Muscle of leg (tissue), 11 donors: ENCODE results near the gene NRG3. TPM values are rescaled to one million over a fixed set of nuclear protein-coding genes. Genes with fewer than 3 reads are reported as not detected.

Source experiments
- DNase-seq: peaks from one replicate; pipeline ENCODE4 v3.0.0; 2013
- H3K27ac ChIP-seq: one replicate; pipeline ENCODE4 v1.5.1; 2013; ENCODE audit warnings: mild to moderate bottlenecking, low read length, control low read depth
- H3K27me3 ChIP-seq: one replicate; pipeline ENCODE4 v1.6.1; 2013; ENCODE audit warnings: low read length; ENCODE audit not compliant: control insufficient read depth, insufficient read depth
- H3K36me3 ChIP-seq: one replicate; pipeline ENCODE4 v1.6.1; 2013; ENCODE audit warnings: low read length; ENCODE audit not compliant: control insufficient read depth, insufficient read depth
- H3K4me1 ChIP-seq: one replicate; pipeline ENCODE4 v1.6.1; 2013; ENCODE audit warnings: low read length; ENCODE audit not compliant: control insufficient read depth, insufficient read depth
- H3K4me3 ChIP-seq: one replicate; pipeline ENCODE4 v1.5.1; 2013; ENCODE audit warnings: low read length, control low read depth
- H3K9me3 ChIP-seq: replicated peaks from 2 replicates; pipeline ENCODE4 v1.6.1; 2013; ENCODE audit warnings: low read depth, low read length; ENCODE audit not compliant: control insufficient read depth
- WGBS: methylation state at CpG from one replicate; pipeline ENCODE4 v1.1.5; 2013; ENCODE audit warnings: missing lambda C conversion rate; ENCODE audit not compliant: insufficient coverage; 5-methylcytosine and 5-hydroxymethylcytosine counted together
- polyA plus RNA-seq, 8 donors: library from polyadenylated mRNA; unstranded; fragments of 120-200 nt; gene quantifications; one replicate each; pipeline versions ENCODE4 v1.2.1 to v1.2.3, GENCODE V29; 2013; ENCODE audit warnings: inconsistent platforms in 1 of 8, low replicate concordance in 1 of 8; ENCODE audit not compliant: insufficient read length in 8 of 8, insufficient read depth in 1 of 8
- total RNA-seq: library from RNA; stranded (reverse); fragments of 120-200 nt; gene quantifications from one replicate; pipeline ENCODE4 v1.2.4, GENCODE V29; 2013

The NRG3 gene
- total and polyA plus RNA-seq, 9 donors, result 0.04 to 0.60 (median 0.18) TPM

GRCh38 chr10:82144153-82144552 lies 269.2 kb downstream of the NRG3 start:
- no CpG with 5 or more reads among the region's 3 CpGs for WGBS
- Histone ChIP-seq H3K27me3 (no peaks in the 10 kb centered on the region), H3K9me3 (no peaks in the 10 kb centered on the region), H3K4me3 (no peak overlapping the region), H3K27ac (no peak overlapping the region), H3K36me3 (no peaks in the 10 kb centered on the region), H3K4me1 (no peaks in the 10 kb centered on the region)
- no peak for DNase-seq

DNA sequence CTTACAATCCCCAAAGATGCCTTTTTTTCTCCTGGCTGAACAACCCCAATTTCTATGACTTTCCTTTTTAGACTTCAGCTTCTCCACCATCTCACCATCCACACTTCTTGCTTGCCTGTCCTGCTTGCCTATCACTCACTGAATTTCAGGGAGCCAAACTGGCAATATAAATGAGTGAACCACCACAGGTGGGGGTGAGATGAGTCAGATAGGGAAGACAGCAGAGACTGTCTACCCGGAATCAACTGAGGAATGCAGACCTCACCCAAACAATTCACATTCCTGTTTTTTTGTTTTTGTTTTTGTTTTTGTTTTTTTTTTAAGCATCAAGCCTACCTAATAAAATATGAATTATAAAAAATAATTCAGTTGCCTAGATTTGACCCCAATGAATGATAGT lies 273.8 kb downstream of the NRG3 start:
- no peak for DNase-seq
- WGBS, result no CpG with 5 or more reads among the region's 1 CpG
- H3K27ac ChIP-seq, result no peak overlapping the region
- H3K36me3 ChIP-seq, result no peaks in the 10 kb centered on the region
- no peaks in the 10 kb centered on the region for H3K9me3 ChIP-seq
- H3K4me3 ChIP-seq, result no peak overlapping the region
- H3K27me3 ChIP-seq, result no peaks in the 10 kb centered on the region
- peaks cover 6% of the 10 kb centered on the region for H3K4me1 ChIP-seq

- Histone ChIP-seq H3K36me3 (no peaks in the 10 kb centered on the region), H3K4me1 (peaks cover 6% of the 10 kb centered on the region), H3K27ac (no peak overlapping the region), H3K4me3 (no peak overlapping the region), H3K9me3 (no peaks in the 10 kb centered on the region), H3K27me3 (no peaks in the 10 kb centered on the region)
- WGBS, result no CpG with 5 or more reads among the region's 4 CpGs
- peak; percentile 7 for DNase-seq
Measured at GRCh38 chr10:82149674-82150073, 274.7 kb downstream of the NRG3 start.

DNA sequence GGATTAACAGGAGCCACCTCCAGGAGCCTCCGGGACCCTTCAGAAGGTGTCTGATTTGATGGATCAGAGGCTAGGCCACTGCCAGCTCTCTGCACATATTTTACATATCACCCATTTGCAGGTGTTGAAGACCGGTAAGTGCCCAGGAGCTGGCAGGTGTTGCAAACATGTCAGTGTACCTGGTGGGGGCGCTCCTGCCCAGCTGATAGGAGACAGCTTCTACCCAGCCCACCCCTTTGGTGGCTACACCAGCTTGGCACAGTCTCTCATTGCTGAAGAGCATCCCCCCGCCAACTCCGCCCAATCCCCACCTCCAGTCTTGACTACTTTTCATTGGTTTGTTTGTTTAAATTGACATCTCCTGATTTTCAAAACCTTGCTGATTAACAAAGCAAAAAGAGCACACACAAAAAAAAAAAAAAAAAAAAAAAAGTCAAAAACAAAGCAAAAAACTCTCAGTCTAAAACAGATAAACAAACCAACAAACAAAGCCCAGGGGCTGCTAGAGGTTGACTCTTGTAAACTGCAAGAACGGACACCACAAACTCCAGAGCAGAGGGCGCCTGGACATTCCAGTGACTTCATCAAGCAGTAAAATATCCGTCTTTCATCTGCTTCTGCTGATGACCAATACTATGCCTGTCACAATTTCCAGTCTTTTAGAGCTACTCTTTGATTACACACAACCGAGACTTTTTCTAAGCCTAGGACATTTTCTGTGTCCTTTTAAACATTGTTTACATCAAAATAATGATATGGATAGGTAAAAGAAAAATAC lies 275.3 kb downstream of the NRG3 start:
- H3K27ac ChIP-seq, result no peak overlapping the region
- no peaks in the 10 kb centered on the region for H3K9me3 ChIP-seq
- WGBS, result 23% methylated on average over 4 of the region's 9 CpGs
- H3K36me3 ChIP-seq, result no peaks in the 10 kb centered on the region
- H3K4me1 ChIP-seq, result peaks cover 6% of the 10 kb centered on the region
- peak; percentile 17 for DNase-seq
- no peak overlapping the region for H3K4me3 ChIP-seq
- no peaks in the 10 kb centered on the region for H3K27me3 ChIP-seq

DNA sequence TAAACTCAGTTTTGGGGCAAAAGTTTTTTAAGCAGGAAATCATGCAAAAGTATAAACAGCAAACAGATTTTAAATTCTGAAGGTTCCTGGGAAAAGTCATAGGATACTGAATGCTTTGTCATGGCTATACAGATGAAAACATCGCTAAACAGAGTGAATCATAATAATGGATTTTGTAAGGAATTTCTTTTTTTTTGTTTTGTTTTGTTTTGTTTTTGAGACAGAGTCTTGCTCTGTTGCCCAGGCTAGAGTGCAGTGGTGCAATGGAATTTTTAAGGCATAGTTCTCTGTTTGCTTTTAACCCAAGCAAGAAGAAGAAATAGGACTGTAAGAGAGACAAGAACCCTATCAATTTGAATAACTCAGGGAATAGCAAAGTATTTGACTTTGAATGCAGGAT lies 285.3 kb downstream of the NRG3 start:
- H3K27me3 ChIP-seq, result no peaks in the 10 kb centered on the region
- WGBS, result 100% methylated on average over 1 of the region's 1 CpG
- no peaks in the 10 kb centered on the region for H3K9me3 ChIP-seq
- H3K4me1 ChIP-seq, result no peaks in the 10 kb centered on the region
- no peak overlapping the region for H3K4me3 ChIP-seq
- no peaks in the 10 kb centered on the region for H3K36me3 ChIP-seq
- no peak for DNase-seq
- no peak overlapping the region for H3K27ac ChIP-seq

DNA sequence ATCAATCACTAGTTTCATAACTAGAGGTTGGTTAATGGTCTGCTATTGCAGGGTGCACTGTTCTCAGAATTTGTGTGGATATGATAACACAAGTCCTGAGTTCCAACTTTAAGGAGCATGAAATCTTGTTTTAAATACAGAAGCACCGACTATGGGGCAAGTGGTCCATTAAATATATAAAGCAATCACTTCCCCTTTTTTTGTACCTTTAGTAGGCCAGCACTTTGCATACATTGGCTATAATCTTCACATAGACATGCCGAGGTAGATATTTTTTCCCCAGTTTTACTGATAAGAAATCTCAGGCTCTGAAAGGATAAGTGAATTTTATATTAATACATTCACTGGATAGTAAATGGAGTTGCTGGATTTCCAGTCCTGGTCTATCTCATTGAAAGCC lies 286.3 kb downstream of the NRG3 start:
- no peaks in the 10 kb centered on the region for H3K9me3 ChIP-seq
- no peaks in the 10 kb centered on the region for H3K36me3 ChIP-seq
- no peak overlapping the region for H3K4me3 ChIP-seq
- no peak overlapping the region for H3K27ac ChIP-seq
- no peak for DNase-seq
- no peaks in the 10 kb centered on the region for H3K4me1 ChIP-seq
- no CpG with 5 or more reads among the region's 2 CpGs for WGBS
- H3K27me3 ChIP-seq, result no peaks in the 10 kb centered on the region

DNA sequence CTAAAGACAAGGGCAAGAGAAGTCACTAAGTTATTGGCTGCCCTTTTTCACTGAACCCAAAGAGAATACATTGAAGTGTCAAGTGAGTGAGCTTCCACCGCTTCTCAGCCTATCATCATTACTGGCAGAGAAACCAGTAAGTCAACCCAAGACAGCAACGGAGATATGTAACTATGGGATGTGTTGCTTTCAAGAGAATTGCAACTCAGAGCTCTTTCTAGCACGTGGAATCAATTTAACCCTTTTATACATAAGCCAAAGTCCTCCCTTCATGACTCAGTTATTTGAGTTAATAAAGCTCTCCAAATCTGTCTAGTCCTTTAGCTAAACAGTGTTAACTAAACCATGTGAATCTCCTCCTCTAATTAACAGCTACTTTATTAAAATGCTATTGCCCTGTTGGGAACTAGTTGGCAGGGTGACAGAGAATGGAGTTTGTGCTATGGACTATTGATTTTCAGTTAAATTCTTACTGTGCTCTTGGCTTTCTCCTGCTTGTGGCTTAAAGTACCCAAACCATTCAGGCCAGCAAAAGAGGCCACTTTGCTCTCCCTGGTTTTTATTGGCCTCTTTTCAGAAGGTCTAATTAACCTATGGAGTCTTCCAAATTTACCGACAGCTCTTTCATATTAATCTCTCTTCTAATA lies 287.7 kb downstream of the NRG3 start:
- DNase-seq, result no peak
- no CpG with 5 or more reads among the region's 4 CpGs for WGBS
- H3K36me3 ChIP-seq, result no peaks in the 10 kb centered on the region

DNA sequence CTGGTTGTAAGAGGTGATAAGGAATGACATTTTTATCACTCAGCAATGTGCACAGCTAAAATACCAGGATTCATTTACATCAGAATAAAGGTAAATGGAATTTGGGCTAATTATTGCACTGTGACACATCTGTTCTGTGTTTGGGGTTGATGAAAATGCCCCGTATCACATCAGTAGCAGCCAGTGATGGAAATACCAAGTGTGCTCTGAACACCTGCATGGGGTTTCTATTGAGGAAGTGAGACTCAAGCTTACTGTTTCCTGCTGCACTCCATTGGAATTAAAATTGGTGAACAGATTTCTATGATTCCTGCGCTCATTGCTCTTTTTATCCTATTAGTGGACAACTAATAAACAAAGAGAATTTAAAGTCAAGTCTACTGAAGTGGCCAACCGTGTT lies 296.9 kb downstream of the NRG3 start:
- no peak overlapping the region for H3K27ac ChIP-seq
- no peak overlapping the region for H3K4me3 ChIP-seq
- no peak for DNase-seq
- H3K27me3 ChIP-seq, result no peaks in the 10 kb centered on the region
- 50% methylated on average over 1 of the region's 3 CpGs for WGBS
- H3K36me3 ChIP-seq, result no peaks in the 10 kb centered on the region
- H3K4me1 ChIP-seq, result no peaks in the 10 kb centered on the region
- H3K9me3 ChIP-seq, result no peaks in the 10 kb centered on the region

More for the DNA sequence above, 287.7 kb downstream of the NRG3 start:
- Histone ChIP-seq H3K27me3 (no peaks in the 10 kb centered on the region), H3K4me1 (no peaks in the 10 kb centered on the region), H3K27ac (no peak overlapping the region), H3K4me3 (no peak overlapping the region), H3K9me3 (no peaks in the 10 kb centered on the region)

GRCh38 chr10:82176587-82176986 lies 301.6 kb downstream of the NRG3 start:
- Histone ChIP-seq H3K36me3 (no peaks in the 10 kb centered on the region), H3K9me3 (no peaks in the 10 kb centered on the region), H3K27ac (no peak overlapping the region), H3K4me3 (no peak overlapping the region), H3K27me3 (no peaks in the 10 kb centered on the region), H3K4me1 (no peaks in the 10 kb centered on the region)
- DNase-seq, result no peak
- 53% methylated on average over 2 of the region's 3 CpGs for WGBS

DNA sequence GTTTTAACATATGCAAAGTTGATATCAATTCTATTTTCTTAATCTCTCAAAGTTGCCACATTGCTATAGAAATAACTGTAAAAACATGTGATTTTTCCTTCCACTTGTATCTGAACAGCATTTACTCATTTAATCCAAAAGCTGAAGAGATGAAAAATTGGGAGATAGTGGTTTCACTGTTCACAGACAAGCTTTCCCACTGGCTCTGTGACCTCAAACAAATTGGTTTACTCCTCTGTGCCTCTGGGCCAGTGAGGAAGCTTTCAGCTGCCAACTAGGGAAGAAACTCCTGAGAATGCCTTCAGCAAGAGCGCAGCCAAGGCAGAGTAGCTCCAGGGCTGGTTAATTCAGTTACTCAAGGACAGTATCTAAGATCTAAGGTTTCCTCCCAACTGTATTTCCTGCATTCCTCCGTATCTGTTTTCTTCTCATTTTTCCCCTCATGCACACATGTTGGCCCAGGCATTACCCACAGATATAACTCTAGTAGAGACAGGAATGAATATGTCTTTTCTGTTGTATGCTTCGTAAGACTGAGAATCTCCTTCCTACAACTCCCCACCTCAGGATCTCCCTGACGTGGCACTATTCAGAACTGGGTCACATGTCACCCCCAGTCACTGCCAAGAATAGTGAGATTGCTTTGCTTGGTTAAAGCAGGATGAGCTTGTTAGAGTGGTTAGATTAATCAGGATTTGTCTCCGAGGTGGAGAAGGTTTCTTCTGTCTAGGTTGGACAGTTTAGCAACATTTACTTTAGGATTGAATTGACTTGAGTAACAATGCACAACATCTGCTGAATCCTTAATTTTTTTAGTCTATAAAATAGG lies 315.7 kb downstream of the NRG3 start:
- DNase-seq, result peak; percentile 5
- Histone ChIP-seq H3K36me3 (no peaks in the 10 kb centered on the region), H3K27ac (no peak overlapping the region), H3K27me3 (no peaks in the 10 kb centered on the region), H3K4me1 (no peaks in the 10 kb centered on the region), H3K9me3 (no peaks in the 10 kb centered on the region), H3K4me3 (no peak overlapping the region)
- 71% methylated on average over 1 of the region's 5 CpGs for WGBS
